NCI-H1105 treated with DMSO at 0.1 percent for 48 hours (cell line): ENCODE data around the gene CDH1.
"Not testable (repeated sequence)": the region's sequence is repeated elsewhere in the genome, so short reads cannot be mapped to it uniquely, and the experiment has no call there.

Experiments
- DNase-seq: peaks from one replicate; lab custom pipeline; 2025; lab: John Stamatoyannopoulos, UW

CDH1 gene

DNA sequence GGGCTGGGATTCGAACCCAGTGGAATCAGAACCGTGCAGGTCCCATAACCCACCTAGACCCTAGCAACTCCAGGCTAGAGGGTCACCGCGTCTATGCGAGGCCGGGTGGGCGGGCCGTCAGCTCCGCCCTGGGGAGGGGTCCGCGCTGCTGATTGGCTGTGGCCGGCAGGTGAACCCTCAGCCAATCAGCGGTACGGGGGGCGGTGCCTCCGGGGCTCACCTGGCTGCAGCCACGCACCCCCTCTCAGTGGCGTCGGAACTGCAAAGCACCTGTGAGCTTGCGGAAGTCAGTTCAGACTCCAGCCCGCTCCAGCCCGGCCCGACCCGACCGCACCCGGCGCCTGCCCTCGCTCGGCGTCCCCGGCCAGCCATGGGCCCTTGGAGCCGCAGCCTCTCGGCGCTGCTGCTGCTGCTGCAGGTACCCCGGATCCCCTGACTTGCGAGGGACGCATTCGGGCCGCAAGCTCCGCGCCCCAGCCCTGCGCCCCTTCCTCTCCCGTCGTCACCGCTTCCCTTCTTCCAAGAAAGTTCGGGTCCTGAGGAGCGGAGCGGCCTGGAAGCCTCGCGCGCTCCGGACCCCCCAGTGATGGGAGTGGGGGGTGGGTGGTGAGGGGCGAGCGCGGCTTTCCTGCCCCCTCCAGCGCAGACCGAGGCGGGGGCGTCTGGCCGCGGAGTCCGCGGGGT lies at the start of gene CDH1:
Gene CDH1, plus strand, starts transcription at position 247 of the 684 bp plus-strand sequence. Its CDS starts 124 bp downstream, at position 371.
- DNase-seq: peak; percentile 75

- DNase-seq: no peak
Observed at GRCh38 chr16:68689921-68690320, 47.2 kb upstream of the CDH1 start.

GRCh38 chr16:68695575-68695974 lies 41.5 kb upstream of the CDH1 start:
- DNase-seq: no peak

DNA sequence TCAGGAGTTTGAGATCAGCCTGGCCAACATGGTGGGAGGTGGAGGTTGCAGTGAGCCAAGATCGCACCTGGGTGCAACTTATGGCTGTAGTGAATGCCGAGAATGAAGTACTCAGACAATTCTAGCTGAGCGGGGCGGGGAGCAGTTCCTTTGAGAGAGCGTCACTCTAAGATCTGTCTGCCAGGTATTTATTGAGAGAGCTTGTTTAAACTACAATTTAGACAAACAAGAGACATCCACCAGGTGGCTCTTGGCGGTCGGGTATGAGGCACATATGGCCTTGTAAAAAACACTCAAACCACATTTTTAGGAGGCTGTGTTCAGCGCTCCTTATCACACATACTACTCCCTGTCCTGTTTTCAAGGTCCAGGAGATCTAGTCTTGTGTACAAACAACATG lies 40.6 kb upstream of the CDH1 start:
- DNase-seq: peak; percentile 27

DNA sequence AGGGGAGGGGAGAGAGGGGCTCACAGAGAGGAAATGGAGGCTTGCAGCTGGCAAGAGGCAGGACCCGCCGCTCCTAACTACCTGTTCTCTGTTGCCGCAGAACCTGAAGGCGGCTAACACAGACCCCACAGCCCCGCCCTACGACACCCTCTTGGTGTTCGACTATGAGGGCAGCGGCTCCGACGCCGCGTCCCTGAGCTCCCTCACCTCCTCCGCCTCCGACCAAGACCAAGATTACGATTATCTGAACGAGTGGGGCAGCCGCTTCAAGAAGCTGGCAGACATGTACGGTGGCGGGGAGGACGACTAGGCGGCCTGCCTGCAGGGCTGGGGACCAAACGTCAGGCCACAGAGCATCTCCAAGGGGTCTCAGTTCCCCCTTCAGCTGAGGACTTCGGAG lies 39.0 kb upstream of the CDH1 start:
- DNase-seq: no peak

DNA sequence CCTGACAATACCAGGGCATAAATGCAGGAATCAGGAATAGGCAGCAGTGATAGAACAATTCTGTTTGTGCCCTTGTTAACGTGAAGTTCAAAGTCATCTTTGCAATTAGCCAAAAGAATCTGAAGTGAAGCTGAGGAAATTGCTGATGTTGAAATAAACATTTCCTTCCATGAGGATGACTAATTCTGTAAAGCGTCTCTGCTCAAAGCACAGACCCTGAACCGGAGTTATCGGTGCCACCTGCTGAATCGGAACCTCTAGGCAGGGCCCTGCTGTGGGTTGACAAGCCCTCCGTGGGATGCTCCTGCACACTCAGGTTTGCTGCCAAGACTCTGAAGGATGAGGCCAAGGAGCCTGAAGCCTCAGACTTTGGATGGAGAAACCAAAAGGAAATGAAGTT lies 37.0 kb upstream of the CDH1 start:
- DNase-seq: no peak

GRCh38 chr16:68700831-68701230 lies 36.3 kb upstream of the CDH1 start:
- DNase-seq: no peak

- DNase-seq: peak; percentile 33
Observed at GRCh38 chr16:68704232-68704867, 32.7 kb upstream of the CDH1 start.

GRCh38 chr16:68707340-68708152 lies 29.5 kb upstream of the CDH1 start:
- DNase-seq: no peak

GRCh38 chr16:68710211-68710610 lies 26.9 kb upstream of the CDH1 start:
- no peak for DNase-seq

GRCh38 chr16:68711421-68712139 lies 25.5 kb upstream of the CDH1 start:
- no peak for DNase-seq

DNA sequence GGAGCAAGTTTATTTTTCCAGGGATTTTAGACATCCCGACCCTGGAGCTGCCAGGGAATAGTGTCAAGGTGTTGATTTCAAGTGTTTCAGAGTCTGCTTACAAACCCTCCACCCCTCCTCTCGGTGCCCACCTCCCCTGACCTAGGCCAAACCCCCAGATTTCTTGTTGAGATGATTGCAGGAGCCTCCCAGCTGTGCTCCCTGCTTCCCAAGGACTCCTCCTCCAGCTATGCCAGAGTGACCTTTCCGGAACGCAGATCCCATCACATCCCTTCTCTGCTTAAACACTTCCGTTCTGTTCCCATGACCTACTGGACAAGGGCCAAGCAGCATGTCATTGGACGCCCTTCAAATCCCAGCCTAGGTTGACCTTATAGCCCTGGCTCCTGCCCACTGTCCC lies 23.7 kb upstream of the CDH1 start:
- no peak for DNase-seq

GRCh38 chr16:68715471-68715870 lies 21.6 kb upstream of the CDH1 start:
- DNase-seq: no peak

DNA sequence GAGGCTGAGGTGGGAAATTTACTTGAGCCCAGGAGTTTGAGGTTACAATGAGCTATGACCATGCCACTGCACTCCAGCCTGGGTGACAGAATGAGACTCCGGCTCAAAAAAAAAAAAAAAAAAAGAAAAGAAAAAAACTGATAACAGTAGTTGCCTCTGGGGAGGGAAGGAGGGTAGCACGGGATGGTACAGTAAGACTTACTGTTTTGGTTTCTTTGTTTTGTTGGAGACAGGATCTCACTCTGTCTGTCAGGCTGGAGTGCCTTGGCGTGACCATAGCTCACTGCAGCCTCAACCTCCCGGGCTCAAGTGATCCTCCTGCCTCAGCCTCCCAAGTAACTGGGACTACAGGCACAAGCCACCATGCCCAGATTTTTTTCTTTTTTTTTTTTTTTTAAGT lies 20.6 kb upstream of the CDH1 start:
- not testable (repeated sequence) for DNase-seq

DNA sequence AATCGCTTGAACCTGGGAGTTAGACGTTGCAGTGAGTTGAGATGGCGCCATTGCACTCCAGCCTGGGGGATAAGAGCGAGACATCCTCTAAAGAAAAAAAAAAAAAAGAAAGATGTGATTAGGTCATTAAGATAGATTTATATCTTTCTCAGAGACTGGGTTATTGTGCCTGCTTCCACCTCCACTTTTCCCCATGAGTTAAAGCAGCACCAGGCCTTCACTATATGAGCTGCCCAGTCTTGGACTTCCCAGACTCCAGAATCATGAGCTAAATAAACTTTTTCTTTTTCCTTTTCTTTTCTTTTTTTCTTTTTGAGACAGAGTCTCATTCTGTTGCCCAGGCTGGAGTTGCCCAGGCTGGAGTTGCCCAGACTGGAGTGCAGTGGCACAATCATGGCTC lies 19.4 kb upstream of the CDH1 start:
- no peak for DNase-seq

DNA sequence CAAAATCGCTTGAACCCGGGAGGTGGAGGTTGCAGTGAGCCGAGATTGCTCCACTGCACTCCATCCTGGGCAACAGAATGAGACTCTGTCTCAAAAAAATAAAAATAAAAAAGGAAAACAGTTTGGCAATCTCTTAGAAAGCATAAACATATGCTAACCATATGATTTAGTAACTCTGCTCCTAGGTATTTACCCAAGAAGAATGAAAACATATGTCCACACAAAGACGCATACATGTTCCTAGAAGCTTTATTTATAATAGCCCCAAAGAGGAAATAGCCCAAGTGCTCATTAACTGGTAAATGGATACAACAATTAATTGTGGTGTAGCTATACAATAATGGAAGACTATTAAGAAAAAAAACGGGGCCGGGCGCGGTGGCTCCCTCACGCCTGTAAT lies 18.5 kb upstream of the CDH1 start:
- DNase-seq: no peak

GRCh38 chr16:68719993-68720489 lies 17.1 kb upstream of the CDH1 start:
- no peak for DNase-seq

DNA sequence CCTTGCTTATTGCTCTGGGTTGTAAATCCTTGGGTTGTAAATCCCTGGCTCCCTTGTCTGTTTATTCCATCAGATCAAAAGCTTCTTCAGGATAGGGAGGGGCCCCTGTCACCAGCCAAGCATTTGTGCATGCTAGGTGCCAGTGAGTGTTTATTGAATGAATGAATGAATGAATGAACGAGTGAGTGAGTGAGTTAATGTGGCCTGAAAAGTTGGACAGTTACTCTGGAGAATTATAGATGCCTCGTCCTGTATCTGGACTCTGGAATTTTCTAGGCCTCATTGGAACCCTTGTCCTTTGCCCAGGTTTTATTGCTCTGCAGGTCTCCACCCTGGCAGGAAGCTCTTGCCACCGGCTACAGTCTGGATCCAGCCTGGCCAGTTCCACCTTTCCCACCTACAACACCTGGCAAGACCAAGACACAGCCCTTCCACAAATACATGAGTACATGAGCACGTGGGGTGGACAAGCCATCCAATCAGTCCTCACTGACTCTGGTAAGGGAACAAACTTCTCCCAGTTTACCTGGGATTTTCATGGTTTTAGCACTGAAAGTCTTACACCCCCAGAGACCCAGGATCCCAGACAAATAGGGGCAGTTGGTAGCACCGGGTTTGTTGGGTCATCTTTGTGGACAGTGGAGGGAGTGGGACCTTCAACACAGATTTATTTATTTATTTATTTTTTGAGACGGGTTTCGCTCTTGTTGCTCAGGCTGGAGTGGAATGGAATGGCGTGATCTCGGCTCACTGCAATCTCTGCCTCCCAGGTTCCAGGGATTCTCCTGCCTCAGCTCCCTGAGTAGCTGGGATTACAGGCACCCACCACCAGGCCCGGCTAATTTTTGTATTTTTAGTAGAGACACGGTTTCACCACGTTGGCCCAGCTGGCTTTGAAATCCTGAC lies 14.7 kb upstream of the CDH1 start:
- no peak for DNase-seq

- no peak for DNase-seq
Observed at GRCh38 chr16:68724797-68725196, 12.3 kb upstream of the CDH1 start.

DNA sequence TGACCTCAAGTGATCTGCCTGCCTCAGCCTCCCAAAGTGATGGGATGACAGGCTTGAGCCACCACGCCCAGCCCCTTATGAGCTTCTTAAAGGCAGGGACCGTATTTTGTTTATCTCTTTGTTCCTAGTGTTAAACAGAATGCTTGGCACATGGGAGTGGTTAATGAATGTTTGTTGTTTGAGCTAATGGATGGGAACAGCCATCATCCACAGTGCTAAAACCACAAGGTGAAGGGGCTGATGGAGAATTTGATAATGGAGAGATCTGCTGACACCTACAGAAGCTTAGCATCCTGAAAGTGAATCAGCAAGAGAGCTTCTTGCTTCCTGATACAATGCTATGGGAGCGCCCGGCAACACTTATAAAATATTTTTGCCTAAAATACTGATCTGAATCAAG lies 8.6 kb upstream of the CDH1 start:
- DNase-seq: no peak

DNA sequence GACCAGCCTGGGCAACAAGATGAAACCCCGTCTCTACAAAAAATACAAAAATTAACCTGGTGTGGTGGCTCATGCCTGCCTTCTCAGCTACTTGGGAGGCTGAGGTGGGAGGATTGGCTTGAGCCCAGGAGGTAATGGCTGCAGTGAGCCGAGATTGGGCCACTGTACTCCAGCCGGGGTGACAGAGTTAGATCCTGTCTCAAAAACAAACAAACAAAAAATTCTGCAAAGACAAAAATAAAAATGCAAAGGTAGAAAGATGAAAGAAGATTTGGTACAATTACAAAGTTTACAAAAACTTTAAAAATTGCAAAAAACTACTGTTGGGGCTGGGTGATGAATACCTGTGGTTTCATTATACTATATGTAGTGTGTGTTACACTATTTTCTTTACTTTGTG lies 5.5 kb upstream of the CDH1 start:
- no peak for DNase-seq
